CD4-positive, alpha-beta T cell (primary cell): ENCODE results near the gene BCAS1. TPM values are rescaled to one million over a fixed set of nuclear protein-coding genes. Genes with fewer than 3 reads are reported as not detected.

Experiments used
- ATAC-seq: fragments of 200-7000 bp; cut with Tn5 transposase; one replicate; pipeline ENCODE4 v1.10.0; 2022; ENCODE audit warnings: mild to moderate bottlenecking; ENCODE audit not compliant: poor library complexity
- CTCF ChIA-PET: fragments of 350-600 bp; sonication (Branson Sonifier 250); formaldehyde crosslinking; loops from one replicate; lab custom pipeline; 2021; ENCODE audit warnings: antibody characterized with exemption, inconsistent platforms; lab: Charles Lee
- POLR2A ChIA-PET: fragments of 350-600 bp; sonication (Branson Sonifier 250); formaldehyde crosslinking; loops from one replicate; lab custom pipeline; 2021; ENCODE audit warnings: antibody characterized with exemption, inconsistent platforms; lab: Charles Lee
- DNase-seq, 14 experiments: peaks; one replicate each; pipeline ENCODE4 v3.0.0-alpha.2; 2013 to 2020; ENCODE audit warnings: mixed read lengths in 2 of 14
- H3K27ac ChIP-seq, 2 donors: one replicate each; pipeline versions ENCODE4 v1.5.1 to v1.7.0; 2013; ENCODE audit warnings: low read length in 2 of 2, low read depth in 1 of 2, mild to moderate bottlenecking in 1 of 2
- H3K27me3 ChIP-seq, 2 experiments: 1 replicate in 1 of 2; 2 replicates in 1 of 2; pipeline versions ENCODE4 v1.6.1 to v1.7.0; 2013; ENCODE audit warnings: low read length in 2 of 2, control low read depth in 1 of 2, mild to moderate bottlenecking in 1 of 2, moderate library complexity in 1 of 2; ENCODE audit not compliant: insufficient read depth in 2 of 2, control insufficient read depth in 1 of 2
- H3K36me3 ChIP-seq: one replicate; pipeline ENCODE4 v1.6.1; 2013; ENCODE audit warnings: low read length, control low read depth; ENCODE audit not compliant: insufficient read depth
- H3K4me1 ChIP-seq: one replicate; pipeline ENCODE4 v1.6.1; 2013; ENCODE audit warnings: low read length, control low read depth; ENCODE audit not compliant: insufficient read depth
- H3K4me3 ChIP-seq: one replicate; pipeline ENCODE4 v1.5.1; 2013; ENCODE audit warnings: mild to moderate bottlenecking, low read length, moderate library complexity
- H3K9me3 ChIP-seq, 2 experiments: 1 replicate in 1 of 2; 2 replicates in 1 of 2; pipeline versions ENCODE4 v1.6.1 to v1.7.0; 2013; ENCODE audit warnings: low read length in 2 of 2, mild to moderate bottlenecking in 2 of 2, control low read depth in 1 of 2, moderate library complexity in 1 of 2; ENCODE audit not compliant: control insufficient read depth in 1 of 2, insufficient read depth in 1 of 2
- H3K27ac Mint-ChIP-seq: one replicate; pipeline ENCODE4 v1.8.0; 2020; ENCODE audit warnings: mixed read lengths
- H3K27me3 Mint-ChIP-seq: one replicate; pipeline ENCODE4 v1.8.0; 2021; ENCODE audit warnings: mixed read lengths
- H3K36me3 Mint-ChIP-seq: one replicate; pipeline ENCODE4 v1.8.0; 2021; ENCODE audit warnings: low read depth, mixed read lengths
- H3K4me1 Mint-ChIP-seq: one replicate; pipeline ENCODE4 v1.8.0; 2021; ENCODE audit warnings: low read depth, mixed read lengths
- H3K4me3 Mint-ChIP-seq: one replicate; pipeline ENCODE4 v1.8.0; 2020; ENCODE audit warnings: mild to moderate bottlenecking, mixed read lengths
- H3K9me3 Mint-ChIP-seq: one replicate; pipeline ENCODE4 v1.8.0; 2020; ENCODE audit warnings: mixed read lengths
- intact Hi-C, 2 experiments: fragments of 100-400 bp; cut with DNase I in 1 of 2; cut with micrococcal nuclease in 1 of 2; formaldehyde crosslinking; loops; one replicate each; pipeline versions ENCODE4 v1.15.1 to v1.9.0; 2023 to 2025; cut with DNase I, micrococcal nuclease
- total RNA-seq, 174 experiments: library from RNA in 2 of 174; stranded (reverse) in 2 of 174; gene quantifications; one replicate each; pipeline ENCODE4 v1.2.3 and lab custom pipeline; 2021 to 2026
- TF ChIP-seq, protein P1 (sequence below): fragments of 200-600 bp; IDR thresholded peaks from one replicate; pipeline ENCODE4 v1.8.0; 2022; ENCODE audit warnings: antibody characterized with exemption, mild to moderate bottlenecking

The BCAS1 gene
- total RNA-seq, 2 experiments from 2014 or later, result 0.20 to 0.27 TPM

DNA sequence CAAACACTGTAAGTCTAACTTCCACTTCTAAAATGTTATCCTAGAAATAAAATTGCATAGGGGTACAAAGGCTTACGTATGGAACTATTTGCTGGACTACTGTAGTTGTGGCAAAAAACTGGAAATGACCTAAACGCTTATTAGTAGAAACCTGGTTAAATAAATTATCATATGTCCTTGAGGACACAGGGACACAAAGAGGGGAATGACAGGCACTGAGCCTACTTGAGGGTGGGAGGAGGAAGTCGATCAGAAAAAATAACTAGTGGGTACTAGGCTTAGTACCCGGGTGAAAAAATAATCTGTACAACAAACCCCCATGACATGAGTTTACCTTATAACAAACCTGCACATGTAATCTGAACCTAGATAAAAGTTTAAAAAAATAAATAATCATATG, 28.4 kb downstream of the BCAS1 start:
- Histone ChIP-seq H3K27ac (no peak overlapping the region), H3K9me3 (peaks cover 0 to 5% of the 10 kb centered on the region in 2 experiments), H3K4me3 (no peak overlapping the region), H3K27me3 (no peaks in the 10 kb centered on the region), H3K36me3 (no peaks in the 10 kb centered on the region), H3K4me1 (no peaks in the 10 kb centered on the region)
- peaks cover 20% of the 10 kb centered on the region for H3K27me3 Mint-ChIP-seq
- H3K4me3 Mint-ChIP-seq, result no peak overlapping the region
- ChIA-PET CTCF (no interaction called here), POLR2A (no interaction called here)
- ATAC-seq (no peak), DNase-seq (no peak)
- peaks cover 2% of the 10 kb centered on the region for H3K9me3 Mint-ChIP-seq
- no peak overlapping the region for H3K27ac Mint-ChIP-seq
- no peaks in the 10 kb centered on the region for H3K4me1 Mint-ChIP-seq
- TF ChIP-seq, protein P1, sequence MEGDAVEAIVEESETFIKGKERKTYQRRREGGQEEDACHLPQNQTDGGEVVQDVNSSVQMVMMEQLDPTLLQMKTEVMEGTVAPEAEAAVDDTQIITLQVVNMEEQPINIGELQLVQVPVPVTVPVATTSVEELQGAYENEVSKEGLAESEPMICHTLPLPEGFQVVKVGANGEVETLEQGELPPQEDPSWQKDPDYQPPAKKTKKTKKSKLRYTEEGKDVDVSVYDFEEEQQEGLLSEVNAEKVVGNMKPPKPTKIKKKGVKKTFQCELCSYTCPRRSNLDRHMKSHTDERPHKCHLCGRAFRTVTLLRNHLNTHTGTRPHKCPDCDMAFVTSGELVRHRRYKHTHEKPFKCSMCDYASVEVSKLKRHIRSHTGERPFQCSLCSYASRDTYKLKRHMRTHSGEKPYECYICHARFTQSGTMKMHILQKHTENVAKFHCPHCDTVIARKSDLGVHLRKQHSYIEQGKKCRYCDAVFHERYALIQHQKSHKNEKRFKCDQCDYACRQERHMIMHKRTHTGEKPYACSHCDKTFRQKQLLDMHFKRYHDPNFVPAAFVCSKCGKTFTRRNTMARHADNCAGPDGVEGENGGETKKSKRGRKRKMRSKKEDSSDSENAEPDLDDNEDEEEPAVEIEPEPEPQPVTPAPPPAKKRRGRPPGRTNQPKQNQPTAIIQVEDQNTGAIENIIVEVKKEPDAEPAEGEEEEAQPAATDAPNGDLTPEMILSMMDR, result no peak
- intact Hi-C loops, result no loop called here
- no peaks in the 10 kb centered on the region for H3K36me3 Mint-ChIP-seq

DNA sequence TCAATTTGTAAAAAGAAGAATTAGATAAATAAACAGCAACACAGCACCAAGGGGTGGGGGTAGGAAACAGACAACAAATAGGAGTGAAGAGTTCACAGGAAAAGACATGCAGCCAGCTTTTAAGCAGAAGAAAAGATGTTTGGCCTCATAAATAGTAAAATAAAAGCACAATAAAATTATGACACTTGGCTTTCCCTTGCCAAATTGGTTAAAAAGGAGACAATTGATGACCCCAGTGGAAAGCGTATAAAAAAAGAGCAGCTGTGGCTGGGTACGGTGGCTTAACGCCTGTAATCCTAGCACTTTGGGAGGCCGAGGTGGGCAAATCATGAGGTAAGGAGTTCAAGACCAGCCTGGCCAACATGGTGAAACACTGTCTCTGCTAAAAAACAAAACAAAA, 29.1 kb downstream of the BCAS1 start:
- DNase-seq, result no peak
- H3K27ac Mint-ChIP-seq, result no peak overlapping the region
- Histone ChIP-seq H3K27ac (no peak overlapping the region), H3K9me3 (peaks cover 0 to 4% of the 10 kb centered on the region in 2 experiments), H3K4me1 (no peaks in the 10 kb centered on the region), H3K27me3 (no peaks in the 10 kb centered on the region), H3K36me3 (no peaks in the 10 kb centered on the region), H3K4me3 (no peak overlapping the region)
- POLR2A ChIA-PET, result no interaction called here
- H3K4me3 Mint-ChIP-seq, result no peak overlapping the region
- H3K27me3 Mint-ChIP-seq, result peaks cover 20% of the 10 kb centered on the region
- no peaks in the 10 kb centered on the region for H3K4me1 Mint-ChIP-seq
- CTCF ChIA-PET, result no interaction called here
- H3K9me3 Mint-ChIP-seq, result peaks cover 2% of the 10 kb centered on the region
- intact Hi-C loops, result no loop called here
- H3K36me3 Mint-ChIP-seq, result no peaks in the 10 kb centered on the region
- ATAC-seq, result no peak
- TF ChIP-seq, protein P1, result no peak

DNA sequence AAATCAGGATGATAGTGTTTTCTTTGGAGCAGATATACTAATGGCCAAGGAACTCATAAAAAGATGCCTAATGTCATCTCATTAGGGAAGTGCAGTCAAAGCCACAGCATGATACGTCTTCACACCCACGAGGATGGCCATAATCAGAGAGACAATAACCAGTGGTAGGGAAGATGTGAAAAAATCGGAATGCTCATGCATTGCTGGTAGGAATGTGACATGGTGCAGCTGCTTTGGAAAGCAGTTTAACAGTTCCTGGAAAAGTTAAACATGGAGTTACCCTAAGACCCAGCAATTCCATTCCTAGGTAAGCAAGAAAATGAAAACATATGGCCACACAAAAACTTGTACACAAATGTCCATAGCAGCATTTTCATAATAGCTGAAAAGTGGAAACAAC, 29.9 kb downstream of the BCAS1 start:
- POLR2A ChIA-PET, result no interaction called here
- H3K9me3 ChIP-seq, result no peaks in the 10 kb centered on the region
- no peaks in the 10 kb centered on the region for H3K36me3 ChIP-seq
- H3K4me1 Mint-ChIP-seq, result no peaks in the 10 kb centered on the region
- intact Hi-C loops, result no loop called here
- no peaks in the 10 kb centered on the region for H3K9me3 Mint-ChIP-seq
- H3K27ac ChIP-seq, result no peak overlapping the region
- H3K36me3 Mint-ChIP-seq, result no peaks in the 10 kb centered on the region
- TF ChIP-seq, protein P1, result no peak
- H3K4me3 ChIP-seq, result no peak overlapping the region
- CTCF ChIA-PET, result no interaction called here
- no peak for DNase-seq
- no peaks in the 10 kb centered on the region for H3K4me1 ChIP-seq
- ATAC-seq, result no peak
- no peaks in the 10 kb centered on the region for H3K27me3 ChIP-seq
- no peak overlapping the region for H3K27ac Mint-ChIP-seq
- H3K4me3 Mint-ChIP-seq, result no peak overlapping the region
- peaks cover 20% of the 10 kb centered on the region for H3K27me3 Mint-ChIP-seq
